Trophoblast cell (in vitro differentiated cells and primary cell): ENCODE results near the gene SLC6A8.
"Not testable (repeated sequence)": the region's sequence is repeated elsewhere in the genome, so short reads cannot be mapped to it uniquely, and the experiment has no call there.

Experiments used
- DNase-seq, 2 donors: peaks; one replicate each; pipeline ENCODE4 v3.0.0-alpha.2; 2016
- H2AFZ ChIP-seq: 2 replicates; pipeline ENCODE4 v1.6.1; 2013; ENCODE audit warnings: low read length, moderate library complexity, mild to moderate bottlenecking; ENCODE audit not compliant: insufficient read depth, poor library complexity
- H2AK5ac ChIP-seq: 2 replicates; pipeline ENCODE4 v1.6.1; 2013; ENCODE audit warnings: mild to moderate bottlenecking, low read length
- H2BK120ac ChIP-seq: 2 replicates; pipeline ENCODE4 v1.6.1; 2013; ENCODE audit warnings: low read length, mild to moderate bottlenecking, moderate library complexity; ENCODE audit not compliant: insufficient read depth, poor library complexity
- H2BK12ac ChIP-seq: 2 replicates; pipeline ENCODE4 v1.6.1; 2013; ENCODE audit warnings: mild to moderate bottlenecking, low read length, moderate library complexity
- H2BK5ac ChIP-seq: 2 replicates; pipeline ENCODE4 v1.6.1; 2013; ENCODE audit warnings: low read length, low read depth, moderate library complexity, mild to moderate bottlenecking; ENCODE audit not compliant: poor library complexity
- H3K14ac ChIP-seq: 2 replicates; pipeline ENCODE4 v1.6.1; 2013; ENCODE audit warnings: mild to moderate bottlenecking, low read length
- H3K18ac ChIP-seq: 2 replicates; pipeline ENCODE4 v1.6.1; 2013; ENCODE audit warnings: mild to moderate bottlenecking, low read length
- H3K23ac ChIP-seq: 2 replicates; pipeline ENCODE4 v1.6.1; 2013; ENCODE audit warnings: low read length
- H3K27ac ChIP-seq: 2 replicates; pipeline ENCODE4 v1.5.1; 2013; ENCODE audit warnings: low read depth, mild to moderate bottlenecking, inconsistent platforms, low read length, moderate library complexity
- H3K27me3 ChIP-seq: 2 replicates; pipeline ENCODE4 v1.6.1; 2013; ENCODE audit warnings: inconsistent platforms, mild to moderate bottlenecking, low read length, moderate library complexity; ENCODE audit not compliant: insufficient read depth
- H3K36me3 ChIP-seq, 2 experiments: 1 replicate in 1 of 2; 2 replicates in 1 of 2; pipeline ENCODE4 v1.6.1; 2013; ENCODE audit warnings: low read length in 2 of 2, mild to moderate bottlenecking in 2 of 2, moderate library complexity in 1 of 2; ENCODE audit not compliant: insufficient read depth in 2 of 2, control insufficient read depth in 1 of 2
- H3K4ac ChIP-seq: 2 replicates; pipeline ENCODE4 v1.6.1; 2013; ENCODE audit warnings: low read depth, mild to moderate bottlenecking, low read length, moderate library complexity
- H3K4me1 ChIP-seq, 2 experiments: 1 replicate in 1 of 2; 2 replicates in 1 of 2; pipeline ENCODE4 v1.6.1; 2013; ENCODE audit warnings: low read length in 2 of 2, mild to moderate bottlenecking in 2 of 2, moderate library complexity in 1 of 2; ENCODE audit not compliant: insufficient read depth in 2 of 2, control insufficient read depth in 1 of 2
- H3K4me2 ChIP-seq: 2 replicates; pipeline ENCODE4 v1.6.1; 2013; ENCODE audit warnings: inconsistent platforms, mild to moderate bottlenecking, low read length, moderate library complexity
- H3K4me3 ChIP-seq: 2 replicates; pipeline ENCODE4 v1.5.1; 2013; ENCODE audit warnings: mild to moderate bottlenecking, low read depth, low read length, inconsistent platforms
- H3K79me1 ChIP-seq: one replicate; pipeline ENCODE4 v1.6.1; 2013; ENCODE audit warnings: low read length
- H3K79me2 ChIP-seq: 2 replicates; pipeline ENCODE4 v1.6.1; 2013; ENCODE audit warnings: low read length, mild to moderate bottlenecking; ENCODE audit not compliant: control insufficient read depth, insufficient read depth, poor library complexity
- H3K9ac ChIP-seq: 2 replicates; pipeline ENCODE4 v1.6.1; 2013; ENCODE audit warnings: mild to moderate bottlenecking, low read length
- H3K9me3 ChIP-seq: 2 replicates; pipeline ENCODE4 v1.6.1; 2013; ENCODE audit warnings: low read depth, mild to moderate bottlenecking, control low read depth, inconsistent platforms, low read length; ENCODE audit not compliant: insufficient read depth
- H4K12ac ChIP-seq: 2 replicates; pipeline ENCODE4 v1.6.1; 2013; ENCODE audit warnings: low read depth, mild to moderate bottlenecking, low read length, moderate library complexity
- H4K8ac ChIP-seq: 2 replicates; pipeline ENCODE4 v1.6.1; 2013; ENCODE audit warnings: low read depth, mild to moderate bottlenecking, low read length, moderate library complexity
- H4K91ac ChIP-seq: one replicate; pipeline ENCODE4 v1.6.1; 2013; ENCODE audit warnings: low read depth, mild to moderate bottlenecking, low read length, moderate library complexity
- WGBS: extraction: QIAGEN DNeasy Blood & Tissue Kit; methylation state at CpG from one replicate; pipeline ENCODE4 v1.1.7; 2013; ENCODE audit warnings: missing lambda C conversion rate; ENCODE audit not compliant: insufficient read length, insufficient coverage; ENCODE audit errors: extremely low coverage; 5-methylcytosine and 5-hydroxymethylcytosine counted together

The SLC6A8 gene

DNA sequence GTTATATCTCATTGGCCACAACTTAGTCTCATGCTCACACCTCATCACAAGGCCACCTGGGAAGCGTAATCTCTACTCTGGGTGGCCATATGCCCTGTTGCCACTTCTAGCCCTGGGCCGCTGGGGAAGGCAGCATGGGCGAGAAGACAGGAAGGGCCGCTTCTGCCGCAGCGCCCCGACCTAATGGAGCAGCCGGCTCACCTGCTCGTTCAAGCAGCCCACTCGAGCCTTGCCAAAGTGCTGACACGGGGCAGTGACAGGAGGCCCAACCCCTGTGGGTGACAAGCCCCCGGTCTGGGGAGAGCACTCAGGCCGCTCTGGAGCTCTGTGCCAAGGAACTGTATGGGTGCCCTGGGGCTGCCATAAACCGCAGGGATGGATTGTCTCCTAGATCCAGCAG, 54.4 kb downstream of the SLC6A8 start:
- H3K9ac ChIP-seq, H2BK5ac ChIP-seq, H3K4ac ChIP-seq, H2AFZ ChIP-seq, H3K9me3 ChIP-seq, H3K23ac ChIP-seq, H3K4me2 ChIP-seq, H3K79me2 ChIP-seq, H3K27me3 ChIP-seq, H3K36me3 ChIP-seq, H3K79me1 ChIP-seq, DNase-seq, H4K91ac ChIP-seq, H2AK5ac ChIP-seq, H2BK12ac ChIP-seq, H2BK120ac ChIP-seq, H3K18ac ChIP-seq, H3K4me3 ChIP-seq, H3K27ac ChIP-seq, H3K14ac ChIP-seq, H4K8ac ChIP-seq, H4K12ac ChIP-seq: not testable (repeated sequence)
- no CpG with 5 or more reads among the region's 14 CpGs for WGBS
- peaks cover 13 to 16% of the 10 kb centered on the region in 2 experiments for H3K4me1 ChIP-seq

DNA sequence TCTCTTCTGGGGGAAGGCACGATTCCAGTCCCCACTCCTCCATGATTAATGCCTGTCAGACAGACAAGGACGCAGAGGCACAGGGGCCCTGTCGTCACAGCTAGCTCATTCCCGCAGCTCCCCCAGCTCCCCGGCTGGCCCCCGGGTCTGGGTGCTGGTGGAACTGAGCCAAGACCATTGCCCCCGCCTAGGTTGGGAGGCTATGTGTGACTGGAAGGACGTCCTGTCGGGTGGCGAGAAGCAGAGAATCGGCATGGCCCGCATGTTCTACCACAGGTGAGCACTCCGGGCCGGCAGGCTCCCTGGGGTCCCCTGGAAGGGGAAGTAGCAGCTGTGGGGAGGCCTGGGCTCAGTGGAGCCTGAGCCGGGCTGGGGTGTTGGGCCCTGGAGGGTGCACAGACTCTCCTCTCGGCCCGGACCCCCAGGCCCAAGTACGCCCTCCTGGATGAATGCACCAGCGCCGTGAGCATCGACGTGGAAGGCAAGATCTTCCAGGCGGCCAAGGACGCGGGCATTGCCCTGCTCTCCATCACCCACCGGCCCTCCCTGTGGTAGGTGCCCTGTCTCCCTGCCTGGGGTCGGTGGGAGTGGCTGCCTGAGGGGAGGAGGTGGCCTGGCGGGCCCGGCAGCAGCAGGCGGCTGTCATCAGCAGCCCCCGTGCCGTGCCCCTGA, 55.2 kb downstream of the SLC6A8 start:
- H3K18ac ChIP-seq, H3K9ac ChIP-seq, H3K4me2 ChIP-seq, H3K27ac ChIP-seq, H2BK5ac ChIP-seq, H4K8ac ChIP-seq, DNase-seq, H3K27me3 ChIP-seq, H3K79me1 ChIP-seq, H3K79me2 ChIP-seq, H2AFZ ChIP-seq, H3K4ac ChIP-seq, H3K14ac ChIP-seq, H3K23ac ChIP-seq, H4K91ac ChIP-seq, H2BK120ac ChIP-seq, H4K12ac ChIP-seq, H2AK5ac ChIP-seq, H2BK12ac ChIP-seq, H3K9me3 ChIP-seq, H3K4me3 ChIP-seq, H3K36me3 ChIP-seq: not testable (repeated sequence)
- WGBS, result no CpG with 5 or more reads among the region's 32 CpGs
- H3K4me1 ChIP-seq, result peaks cover 13 to 16% of the 10 kb centered on the region in 2 experiments

DNA sequence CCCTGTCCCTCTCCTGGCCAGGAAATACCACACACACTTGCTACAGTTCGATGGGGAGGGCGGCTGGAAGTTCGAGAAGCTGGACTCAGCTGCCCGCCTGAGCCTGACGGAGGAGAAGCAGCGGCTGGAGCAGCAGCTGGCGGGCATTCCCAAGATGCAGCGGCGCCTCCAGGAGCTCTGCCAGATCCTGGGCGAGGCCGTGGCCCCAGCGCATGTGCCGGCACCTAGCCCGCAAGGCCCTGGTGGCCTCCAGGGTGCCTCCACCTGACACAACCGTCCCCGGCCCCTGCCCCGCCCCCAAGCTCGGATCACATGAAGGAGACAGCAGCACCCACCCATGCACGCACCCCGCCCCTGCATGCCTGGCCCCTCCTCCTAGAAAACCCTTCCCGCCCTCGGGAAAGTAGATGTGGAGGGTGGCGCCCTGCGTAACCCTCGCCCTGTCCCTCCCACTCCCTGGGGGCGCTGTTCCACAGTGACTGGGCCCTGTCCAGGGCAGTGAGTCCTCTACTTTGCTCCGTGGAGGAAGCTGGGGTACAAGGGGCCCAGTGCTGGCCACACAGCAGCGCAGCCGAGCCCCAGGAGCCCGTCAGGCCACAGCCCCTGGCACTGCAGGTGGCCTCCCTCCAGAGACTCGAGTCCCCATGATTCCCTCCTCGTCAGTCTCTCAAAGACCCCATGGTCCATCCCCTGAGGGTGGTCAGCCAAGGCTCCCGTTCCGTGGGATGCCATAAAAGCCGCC, 55.9 kb downstream of the SLC6A8 start:
- not testable (repeated sequence) for H3K79me2 ChIP-seq, H2BK120ac ChIP-seq, H3K79me1 ChIP-seq, H3K36me3 ChIP-seq, H4K12ac ChIP-seq, H2AFZ ChIP-seq, H3K9ac ChIP-seq, H3K4me3 ChIP-seq, H3K23ac ChIP-seq, H2BK5ac ChIP-seq, H3K9me3 ChIP-seq, H3K4ac ChIP-seq, H3K27ac ChIP-seq, H2AK5ac ChIP-seq, H3K27me3 ChIP-seq, H3K14ac ChIP-seq
- Histone ChIP-seq H4K8ac (peak overlapping the region; percentile 47), H3K4me1 (peaks cover 13 to 16% of the 10 kb centered on the region in 2 experiments), H4K91ac (peak overlapping the region; percentile 37), H3K18ac (peak overlapping the region; percentile 65), H2BK12ac (peak overlapping the region; percentile 49), H3K4me2 (peak overlapping the region; percentile 6)
- DNase-seq, result peak; percentile 54 to 67
- WGBS, result no CpG with 5 or more reads among the region's 35 CpGs

DNA sequence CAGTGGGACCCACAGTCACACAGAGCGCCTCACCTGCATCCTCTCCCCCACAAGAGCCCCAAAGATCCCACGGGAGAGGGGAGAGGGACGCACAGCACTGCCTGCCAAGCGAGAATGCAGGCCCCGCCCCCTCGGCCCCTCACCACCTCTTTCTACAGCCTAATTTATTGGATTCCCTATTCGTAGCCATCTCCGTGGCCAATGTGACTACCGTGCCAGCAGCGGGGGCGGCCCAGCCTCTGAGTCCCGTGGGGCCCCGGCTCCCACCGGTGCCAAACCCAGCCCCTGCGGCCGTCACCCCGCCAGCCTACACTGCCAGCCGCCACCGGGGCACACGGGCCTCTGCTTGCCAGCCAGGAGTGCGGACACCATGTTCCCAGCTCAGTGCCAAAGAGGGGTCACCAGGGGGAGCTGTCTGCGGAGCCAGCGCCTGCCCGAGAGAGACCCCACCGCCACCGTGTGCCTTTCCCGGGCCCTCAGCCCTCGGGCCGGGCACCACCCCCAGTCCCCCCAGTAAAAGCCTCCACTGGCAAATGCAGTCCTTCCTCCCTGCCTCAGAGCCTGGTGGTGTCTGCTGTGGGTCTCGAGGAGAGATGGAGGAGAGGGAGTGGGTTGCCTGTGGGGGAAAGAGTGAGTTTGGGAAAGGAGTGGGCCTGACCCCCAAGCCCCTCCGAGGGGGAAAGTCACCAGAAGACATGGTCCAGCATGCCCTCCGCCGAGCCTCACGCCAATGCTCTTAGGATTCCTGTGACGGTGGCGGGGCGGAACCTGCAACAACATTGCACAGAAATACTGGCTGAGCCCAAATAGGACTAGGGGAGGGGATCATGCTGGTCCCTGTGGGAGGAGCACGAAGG, 56.7 kb downstream of the SLC6A8 start:
- Histone ChIP-seq H2BK12ac (peak overlapping the region; percentile 49), H3K4me1 (peaks cover 12 to 16% of the 10 kb centered on the region in 2 experiments), H3K23ac (no peak overlapping the region), H3K4me3 (no peak overlapping the region), H4K12ac (peak overlapping the region; percentile 70), H3K9me3 (no peaks in the 10 kb centered on the region), H3K14ac (peak overlapping the region; percentile 25), H2BK120ac (no peak overlapping the region), H3K4me2 (peak overlapping the region; percentile 39), H4K91ac (peak overlapping the region; percentile 37), H3K27ac (no peak overlapping the region), H3K9ac (no peak overlapping the region), H3K36me3 (peaks cover 3% of the 10 kb centered on the region in 2 experiments), H4K8ac (peak overlapping the region; percentile 70), H2BK5ac (no peak overlapping the region), H3K4ac (no peak overlapping the region), H2AK5ac (no peak overlapping the region), H3K27me3 (no peaks in the 10 kb centered on the region), H2AFZ (no peak overlapping the region), H3K79me1 (peaks cover 2% of the 10 kb centered on the region), H3K79me2 (no peaks in the 10 kb centered on the region), H3K18ac (no peak overlapping the region)
- DNase-seq, result peak; percentile 47 to 55
- no CpG with 5 or more reads among the region's 38 CpGs for WGBS
